Stimulated activated naive CD4-positive, alpha-beta T cell (primary cell): Measurements from ENCODE around the gene PBX4.

ENCODE experiments used
- DNase-seq, 6 experiments: peaks; one replicate each; lab custom pipeline; 2025; lab: John Stamatoyannopoulos, UW

Gene PBX4

DNA sequence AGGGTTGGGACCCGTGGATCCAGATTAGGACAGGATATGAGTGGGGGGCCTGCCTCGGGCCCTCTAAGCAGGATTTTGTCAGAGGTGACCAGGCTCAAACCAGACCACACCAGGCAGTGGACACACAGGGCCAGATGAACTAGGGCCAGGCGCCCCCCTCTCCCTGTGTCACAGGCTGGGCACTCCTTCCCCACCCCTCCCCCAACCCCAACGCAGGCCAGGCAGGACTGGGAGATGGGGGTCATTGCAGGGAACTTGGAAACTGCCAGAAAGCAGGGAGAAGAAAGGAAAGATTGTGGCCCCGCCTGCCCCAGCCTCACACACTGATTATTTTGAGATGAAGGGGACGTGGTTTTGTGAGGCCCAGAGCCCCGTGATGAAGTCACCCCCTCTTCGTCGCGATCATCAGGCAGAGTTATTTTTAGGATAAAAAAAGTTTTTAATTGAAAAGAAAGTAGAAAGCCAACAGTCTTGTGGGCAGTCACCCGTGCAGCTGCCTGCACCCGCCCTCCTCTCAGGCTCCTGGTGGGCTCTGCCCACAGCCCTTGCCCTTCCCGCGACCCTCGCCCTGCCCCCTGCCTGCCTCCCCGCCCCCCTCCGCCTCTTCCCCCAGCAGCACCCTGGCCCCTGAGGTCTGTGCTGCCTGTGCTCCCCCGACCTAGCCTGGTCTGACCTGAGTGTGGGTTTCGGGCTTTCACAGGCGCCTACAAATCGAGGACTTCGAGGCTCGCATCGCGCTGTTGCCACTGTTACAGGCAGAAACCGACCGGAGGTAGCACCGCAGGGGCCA, 91.7 kb downstream of the PBX4 start:
- DNase-seq, result no peak

DNA sequence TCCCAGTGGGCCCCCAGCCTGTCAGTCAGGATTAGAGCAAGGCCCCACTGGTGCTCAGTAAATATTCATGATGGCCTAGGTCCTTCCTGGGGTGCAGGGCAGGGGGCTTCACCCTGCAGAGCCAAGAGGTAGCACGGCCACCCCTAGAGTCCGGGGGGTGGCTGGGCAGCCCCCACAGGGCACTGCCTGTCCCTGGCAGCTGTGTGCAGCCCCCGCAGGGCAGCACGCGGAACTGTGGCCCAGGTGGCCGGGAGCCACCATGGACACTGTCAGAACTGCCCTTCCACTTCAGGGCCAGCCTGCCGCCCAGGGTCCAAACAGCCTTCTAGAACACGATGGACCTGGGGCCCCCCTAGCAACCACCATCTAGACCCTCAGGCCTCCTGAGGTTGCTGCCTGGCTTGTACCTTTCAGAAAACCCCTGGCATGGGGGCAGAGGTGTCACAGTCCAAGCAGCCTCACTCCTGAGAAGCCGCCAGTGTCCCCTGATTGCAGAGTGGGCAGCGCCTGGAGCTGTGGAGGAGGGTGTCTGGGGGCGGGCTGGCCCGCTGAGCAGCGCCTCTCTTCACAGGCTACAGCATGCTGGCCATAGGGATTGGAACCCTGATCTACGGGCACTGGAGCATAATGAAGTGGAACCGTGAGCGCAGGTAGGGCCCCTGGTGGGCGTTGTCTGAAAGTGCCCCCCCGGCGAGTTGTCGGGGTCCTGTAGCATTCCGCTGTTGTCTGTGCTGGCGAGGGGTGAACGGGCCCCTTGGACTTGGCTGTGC, 92.7 kb downstream of the PBX4 start:
- no peak for DNase-seq

DNA sequence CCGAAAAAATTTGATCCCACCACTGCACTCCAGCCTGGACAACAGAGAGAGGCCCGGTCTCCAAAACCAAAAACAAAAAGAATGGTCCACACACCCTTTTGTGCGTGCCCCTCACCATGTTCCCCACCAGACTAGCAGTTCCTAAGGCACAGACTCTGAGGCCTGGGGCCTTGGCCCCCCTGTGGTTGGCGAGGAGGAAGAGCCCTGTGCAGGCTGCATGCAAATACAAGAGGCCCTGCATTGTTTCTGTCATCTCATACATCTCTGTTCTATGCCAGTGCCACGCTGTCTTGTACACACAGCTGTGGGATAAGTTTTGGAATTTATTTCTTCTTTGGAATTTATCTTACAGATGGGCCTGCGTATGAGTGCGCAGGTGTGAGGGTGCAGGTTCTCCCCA, 94.4 kb downstream of the PBX4 start:
- no peak for DNase-seq

DNA sequence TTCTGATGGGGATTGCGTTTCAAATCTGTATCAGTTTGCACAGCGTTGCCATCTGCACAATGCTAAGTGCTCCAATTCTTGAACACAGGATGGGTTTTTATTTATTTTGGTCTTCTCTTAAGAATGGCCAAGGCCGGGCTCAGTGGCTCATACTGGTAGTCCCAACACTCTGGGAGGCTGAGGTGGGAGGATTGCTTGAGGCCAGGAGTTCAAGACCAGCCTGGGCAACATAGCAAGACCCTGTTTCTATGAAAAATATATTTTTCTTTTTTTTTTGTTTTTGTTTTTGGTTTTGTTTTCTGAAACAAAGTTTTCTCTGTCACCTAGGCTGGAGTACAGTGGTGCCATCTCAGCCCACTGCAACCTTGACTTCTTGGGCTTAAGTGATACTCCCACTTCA, 95.3 kb downstream of the PBX4 start:
- no peak for DNase-seq

DNA sequence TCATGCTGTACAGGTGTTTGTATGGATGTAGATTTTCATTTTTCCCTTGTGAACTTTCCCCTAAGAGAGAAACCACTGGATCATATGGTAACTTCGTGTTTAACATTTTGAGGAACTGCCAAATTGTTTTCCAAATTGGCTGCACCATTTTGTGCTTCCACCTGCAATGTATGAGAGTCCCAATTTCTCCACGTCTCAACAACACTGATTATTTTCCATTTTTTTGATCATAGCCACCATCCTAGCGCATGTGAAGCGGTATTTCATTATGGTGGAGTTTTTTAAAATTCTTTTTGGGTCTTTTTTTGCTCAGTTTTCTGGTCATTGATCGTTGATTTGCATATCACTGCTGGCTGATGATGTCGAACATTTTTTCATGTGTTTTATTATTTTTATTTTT, 97.5 kb downstream of the PBX4 start:
- DNase-seq, result no peak

DNA sequence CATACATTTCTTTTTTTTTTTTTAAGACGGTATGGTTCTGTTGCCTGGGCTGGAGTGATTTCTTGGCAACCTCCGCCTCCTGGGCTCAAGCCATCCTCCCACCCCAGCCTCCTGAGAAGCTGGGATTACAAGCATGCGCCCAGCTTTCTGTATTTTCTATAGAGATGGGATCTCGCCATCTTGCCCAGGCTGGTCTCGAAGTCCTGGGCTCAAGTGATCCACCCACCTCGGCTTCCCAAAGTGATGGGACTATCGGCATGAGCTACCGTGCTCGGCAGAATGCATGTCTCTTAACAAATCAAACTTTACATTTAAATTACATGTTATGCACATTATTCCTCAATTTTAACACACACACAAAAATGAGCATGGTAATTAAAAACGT, 101.3 kb downstream of the PBX4 start:
- no peak for DNase-seq

DNA sequence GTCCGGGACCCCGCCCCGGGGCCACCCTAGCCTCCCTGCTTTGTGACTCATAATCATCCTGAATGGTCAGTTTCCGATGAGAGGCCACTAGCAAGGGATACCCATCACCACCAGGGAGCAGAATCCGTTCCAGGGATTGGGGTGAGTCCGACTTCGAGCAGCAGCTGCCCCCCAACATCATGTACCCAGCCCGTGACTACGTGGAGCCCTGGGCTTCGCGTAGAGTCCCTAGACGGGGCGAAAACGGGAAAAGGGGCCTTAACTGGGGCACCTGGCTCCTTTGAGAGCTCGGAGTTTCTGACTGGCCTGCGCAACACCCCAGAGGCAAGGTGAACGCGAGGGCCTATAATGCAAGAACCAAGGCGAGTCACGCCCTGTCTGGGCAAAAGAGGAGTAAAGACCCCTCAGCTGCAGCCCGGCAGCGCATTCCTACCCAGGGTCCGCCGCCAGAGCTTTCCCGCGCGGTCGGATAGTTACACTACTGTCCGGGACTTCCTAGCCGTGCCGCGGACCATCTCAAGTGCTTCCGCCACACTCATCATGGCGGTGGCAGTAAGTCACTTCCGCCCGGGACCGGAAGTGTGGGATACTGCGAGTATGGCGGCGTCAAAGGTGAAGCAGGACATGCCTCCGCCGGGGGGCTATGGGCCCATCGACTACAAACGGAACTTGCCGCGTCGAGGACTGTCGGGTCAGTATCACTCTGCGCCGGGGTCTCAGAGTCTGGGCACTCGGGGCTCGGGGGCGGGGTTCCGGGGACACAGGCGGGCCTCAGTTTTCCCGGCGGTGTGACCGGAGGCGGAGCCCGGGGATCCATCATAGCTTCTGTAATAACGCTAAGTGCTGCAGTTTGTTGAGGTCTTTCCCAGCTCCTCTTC, 102.6 kb downstream of the PBX4 start, which contains the start of gene NDUFA13:
Gene NDUFA13 (plus strand): TSS at position 584 of the 878 bp plus-strand sequence. CDS start 14 bp downstream, at position 598.
- DNase-seq, result peak; percentile 82 to 96 (median 91)

DNA sequence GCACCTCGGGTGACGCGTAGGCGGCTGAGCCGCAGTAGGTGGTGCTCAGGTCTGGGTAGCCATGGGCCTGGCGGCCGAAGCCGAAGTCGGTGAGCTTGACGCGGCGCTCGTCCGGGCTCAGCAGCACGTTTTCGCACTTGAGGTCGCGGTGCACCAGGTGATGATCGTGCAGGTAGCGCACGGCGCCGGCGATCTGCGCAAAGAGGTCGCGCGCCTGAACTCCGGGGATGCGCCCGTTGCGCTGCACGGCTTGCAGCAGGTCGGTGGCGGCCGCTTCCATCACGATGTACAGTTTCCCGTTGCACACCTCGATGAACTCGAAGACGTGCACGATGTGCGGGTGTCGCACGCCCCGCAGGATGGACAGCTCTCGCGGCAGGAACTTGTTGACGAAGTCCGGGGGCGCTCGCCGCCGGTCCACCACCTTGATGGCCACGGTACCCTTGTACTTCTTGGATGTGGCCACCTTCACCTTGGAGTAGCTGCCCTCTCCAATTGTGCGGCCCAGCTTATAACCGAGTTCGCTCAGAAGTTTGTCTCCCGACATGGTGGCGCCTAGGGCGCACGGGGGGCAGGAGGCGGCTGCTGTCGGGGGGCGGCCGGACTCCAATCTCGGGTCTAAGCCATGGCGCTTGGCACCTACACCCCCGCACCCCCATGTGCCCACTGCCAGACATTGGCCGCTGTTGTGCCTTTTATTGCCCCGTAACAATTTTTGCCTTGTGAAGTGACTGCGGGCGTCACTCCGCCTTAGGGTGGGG, 103.4 kb downstream of the PBX4 start, which contains the start of gene TSSK6:
Gene TSSK6 (minus strand): TSS at position 668 of the 761 bp plus-strand sequence. CDS start 121 bp downstream, at position 547.
- DNase-seq, result no peak

DNA sequence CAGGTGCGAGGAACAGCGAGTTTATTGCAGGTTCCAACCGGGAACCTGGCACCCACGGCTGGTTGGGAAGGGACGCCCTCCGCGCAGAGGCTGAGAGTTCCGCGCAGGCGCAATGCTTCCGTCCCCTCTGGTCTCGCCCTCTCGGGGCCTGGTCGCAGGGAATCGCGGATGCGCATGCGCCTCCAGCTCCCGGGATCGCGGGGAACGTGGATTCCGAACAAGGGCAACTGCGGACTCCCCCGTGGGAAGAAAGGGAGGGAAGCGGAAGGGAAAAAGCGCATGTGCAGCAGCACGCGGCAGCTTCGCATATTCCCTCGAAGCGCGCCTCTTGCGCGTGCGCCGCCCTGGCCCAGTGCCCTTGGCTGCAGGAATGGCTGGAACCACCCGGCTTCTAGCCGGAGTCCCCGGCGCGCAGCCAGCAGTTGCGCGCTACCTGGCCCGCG, 104.3 kb downstream of the PBX4 start:
- peak in 1 of 6 experiments; percentile 25 for DNase-seq

DNA sequence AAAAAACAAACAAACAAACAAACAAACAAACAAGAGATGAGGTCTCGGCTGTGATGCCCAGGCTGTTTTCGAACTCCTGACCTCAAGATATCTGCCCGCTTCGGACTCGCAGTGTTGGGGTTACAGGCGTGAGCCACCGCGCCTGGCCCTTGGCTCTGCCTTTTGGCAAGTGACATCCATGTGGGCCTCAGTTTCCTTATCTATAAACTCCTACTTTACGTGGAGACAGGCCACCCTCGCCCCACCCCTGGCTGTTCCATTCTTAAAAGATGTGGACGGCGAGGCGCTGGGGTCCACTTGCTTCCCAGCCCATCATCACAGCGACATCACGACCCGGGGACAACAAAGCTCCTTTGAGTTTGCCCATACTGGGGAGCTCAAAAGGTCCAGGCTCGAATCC, 104.8 kb downstream of the PBX4 start:
- no peak for DNase-seq
